ENCODE results near the gene CCDC28A.

CCDC28A gene

DNA sequence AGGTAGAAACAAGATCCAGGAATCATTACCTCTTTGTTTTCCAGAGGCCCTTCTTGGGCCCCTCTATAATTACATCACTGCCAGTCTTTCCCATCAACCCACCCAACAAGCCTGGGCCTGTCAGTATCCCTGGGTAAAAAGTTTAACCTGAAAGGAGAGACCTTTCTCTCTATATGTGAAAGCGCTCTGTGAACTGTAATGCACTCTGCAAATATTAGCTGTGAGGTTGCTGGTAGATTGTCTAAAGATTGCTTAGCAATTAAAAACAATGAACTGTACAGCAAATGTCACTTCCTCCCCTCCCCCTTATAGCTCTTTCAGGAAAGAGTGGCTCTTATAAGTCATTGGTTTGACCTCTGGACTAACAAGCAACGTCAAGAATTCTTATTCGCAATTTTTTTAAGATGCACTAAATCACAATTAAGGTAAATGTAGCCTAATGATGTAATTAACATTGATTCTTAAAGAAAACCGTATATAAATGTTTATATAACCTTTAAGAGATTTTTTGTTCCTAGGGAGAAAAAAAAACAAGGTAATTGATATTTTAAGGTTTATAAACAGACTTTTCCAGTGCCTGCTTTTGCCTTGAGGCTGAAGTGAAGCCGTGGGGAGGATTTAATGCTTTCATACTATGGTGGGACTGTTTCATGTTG lies 40.7 kb downstream of the CCDC28A start:
- TF ChIP-seq, protein P1, sequence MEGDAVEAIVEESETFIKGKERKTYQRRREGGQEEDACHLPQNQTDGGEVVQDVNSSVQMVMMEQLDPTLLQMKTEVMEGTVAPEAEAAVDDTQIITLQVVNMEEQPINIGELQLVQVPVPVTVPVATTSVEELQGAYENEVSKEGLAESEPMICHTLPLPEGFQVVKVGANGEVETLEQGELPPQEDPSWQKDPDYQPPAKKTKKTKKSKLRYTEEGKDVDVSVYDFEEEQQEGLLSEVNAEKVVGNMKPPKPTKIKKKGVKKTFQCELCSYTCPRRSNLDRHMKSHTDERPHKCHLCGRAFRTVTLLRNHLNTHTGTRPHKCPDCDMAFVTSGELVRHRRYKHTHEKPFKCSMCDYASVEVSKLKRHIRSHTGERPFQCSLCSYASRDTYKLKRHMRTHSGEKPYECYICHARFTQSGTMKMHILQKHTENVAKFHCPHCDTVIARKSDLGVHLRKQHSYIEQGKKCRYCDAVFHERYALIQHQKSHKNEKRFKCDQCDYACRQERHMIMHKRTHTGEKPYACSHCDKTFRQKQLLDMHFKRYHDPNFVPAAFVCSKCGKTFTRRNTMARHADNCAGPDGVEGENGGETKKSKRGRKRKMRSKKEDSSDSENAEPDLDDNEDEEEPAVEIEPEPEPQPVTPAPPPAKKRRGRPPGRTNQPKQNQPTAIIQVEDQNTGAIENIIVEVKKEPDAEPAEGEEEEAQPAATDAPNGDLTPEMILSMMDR (IDR thresholded peaks at IDR 0.05), result no peak
- Histone ChIP-seq H3K27ac (no peak overlapping the region), H3K9me3 (no peaks in the 10 kb centered on the region), H3K4me3 (no peak overlapping the region), H3K4me1 (no peaks in the 10 kb centered on the region), H3K36me3 (no peaks in the 10 kb centered on the region), H3K27me3 (no peaks in the 10 kb centered on the region)
- no peak for DNase-seq
- intact Hi-C loops (cut with DNase I; ENCODE audit: low total_unique reads), result no loop called here

DNA sequence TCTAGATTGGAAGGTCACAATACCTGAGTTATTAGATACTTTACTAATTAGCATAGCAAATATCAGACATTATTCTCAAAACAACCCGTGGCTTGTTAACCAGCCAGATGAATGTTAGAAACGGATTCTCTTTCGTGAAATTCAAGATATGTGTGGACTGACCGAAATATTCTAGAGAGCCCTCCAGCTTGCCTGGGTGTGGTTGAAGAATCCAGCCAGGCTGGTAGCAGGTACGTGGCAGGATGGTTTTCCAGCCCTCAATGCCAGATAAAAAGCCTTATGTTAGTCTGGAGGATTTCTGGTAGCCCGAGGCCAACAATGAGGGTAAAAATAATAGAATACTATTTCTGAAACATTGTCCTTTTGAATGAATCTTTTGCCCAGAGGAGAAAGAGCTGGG lies 41.7 kb downstream of the CCDC28A start:
- Histone ChIP-seq H3K4me1 (no peaks in the 10 kb centered on the region), H3K27me3 (no peaks in the 10 kb centered on the region), H3K27ac (no peak overlapping the region), H3K36me3 (no peaks in the 10 kb centered on the region), H3K4me3 (no peak overlapping the region), H3K9me3 (no peaks in the 10 kb centered on the region)
- no peak for DNase-seq
- TF ChIP-seq, protein P1 (IDR thresholded peaks at IDR 0.05), result no peak
- intact Hi-C loops (cut with DNase I; ENCODE audit: low total_unique reads), result loop anchor here (5.0 kb wide), 2 partner anchors 172 to 547 kb away; partner anchors contain the start of gene REPS1

DNA sequence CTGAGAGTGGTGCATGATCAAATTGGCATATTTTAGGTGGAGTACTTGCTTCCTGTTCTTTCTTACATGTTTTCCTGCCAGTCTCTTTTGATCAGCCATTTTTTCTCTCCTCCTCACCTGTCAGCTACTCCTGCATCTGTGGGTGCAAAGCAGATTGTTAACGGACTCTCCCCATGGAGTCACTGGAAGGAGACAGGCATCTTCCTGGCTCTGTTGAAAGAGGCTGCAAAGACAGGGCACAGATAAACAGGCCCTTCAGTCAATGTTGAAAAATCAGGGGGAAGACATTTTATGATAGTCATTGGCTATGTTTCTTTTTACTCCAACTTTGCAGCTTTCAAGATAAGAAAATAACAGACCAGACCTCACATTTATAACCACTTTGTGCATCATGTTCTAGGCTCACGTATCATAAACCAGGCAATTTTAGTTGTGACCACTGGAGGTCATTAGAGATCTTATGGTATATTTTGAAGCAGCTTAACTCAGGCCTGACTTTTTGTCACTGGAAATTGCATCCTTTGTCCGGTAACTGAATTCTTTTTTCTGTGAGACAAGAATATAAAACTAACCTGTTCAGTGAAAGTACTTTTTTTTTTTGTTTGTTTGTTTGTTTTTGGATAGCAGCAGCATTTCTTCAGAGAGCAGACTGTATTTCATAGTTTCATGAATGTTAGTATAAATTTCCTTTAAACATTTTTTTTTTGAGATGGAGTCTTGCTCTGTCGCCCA lies 42.4 kb downstream of the CCDC28A start:
- Histone ChIP-seq H3K27ac (no peak overlapping the region), H3K4me1 (no peaks in the 10 kb centered on the region)
- DNase-seq, result no peak

DNA sequence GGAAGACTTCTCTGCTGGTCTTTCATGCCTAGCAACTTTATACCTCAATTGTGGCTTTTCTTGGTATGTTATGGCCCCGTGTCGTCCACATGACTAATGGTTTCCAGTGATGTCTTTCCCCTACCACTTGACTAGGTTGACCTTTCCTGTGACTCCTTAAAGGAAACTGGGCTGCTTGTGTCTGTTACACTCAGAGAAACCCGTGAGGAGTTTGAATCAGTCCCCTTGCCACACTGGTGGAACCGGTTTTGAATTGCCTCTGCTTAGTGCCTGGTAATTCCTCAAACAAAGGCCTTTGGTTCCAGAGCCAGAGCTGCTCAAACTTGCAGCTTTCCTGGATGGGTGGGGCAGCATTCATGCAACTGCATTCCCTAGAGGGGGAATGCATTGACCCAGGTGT lies 44.2 kb downstream of the CCDC28A start:
- H3K4me1 ChIP-seq, result no peaks in the 10 kb centered on the region
- no peak overlapping the region for H3K27ac ChIP-seq
- no peak overlapping the region for H3K4me3 ChIP-seq
- H3K36me3 ChIP-seq, result no peaks in the 10 kb centered on the region
- TF ChIP-seq, protein P1 (IDR thresholded peaks at IDR 0.05), result no peak
- no peaks in the 10 kb centered on the region for H3K9me3 ChIP-seq
- no peak for DNase-seq
- intact Hi-C loops (cut with DNase I; ENCODE audit: low total_unique reads), result loop anchor here (5.0 kb wide), 2 partner anchors 170 to 545 kb away; partner anchors contain the start of gene REPS1
- H3K27me3 ChIP-seq, result no peaks in the 10 kb centered on the region

More for the DNA sequence above, 42.4 kb downstream of the CCDC28A start:
- no peak overlapping the region for H3K4me3 ChIP-seq
- H3K9me3 ChIP-seq, result no peaks in the 10 kb centered on the region
- H3K27me3 ChIP-seq, result no peaks in the 10 kb centered on the region
- intact Hi-C loops (cut with DNase I; ENCODE audit: low total_unique reads), result loop anchor here (5.0 kb wide), 2 partner anchors 171 to 546 kb away; partner anchors contain the start of gene REPS1
- TF ChIP-seq, protein P1 (IDR thresholded peaks at IDR 0.05), result peak; percentile 73 to 80
- no peaks in the 10 kb centered on the region for H3K36me3 ChIP-seq

DNA sequence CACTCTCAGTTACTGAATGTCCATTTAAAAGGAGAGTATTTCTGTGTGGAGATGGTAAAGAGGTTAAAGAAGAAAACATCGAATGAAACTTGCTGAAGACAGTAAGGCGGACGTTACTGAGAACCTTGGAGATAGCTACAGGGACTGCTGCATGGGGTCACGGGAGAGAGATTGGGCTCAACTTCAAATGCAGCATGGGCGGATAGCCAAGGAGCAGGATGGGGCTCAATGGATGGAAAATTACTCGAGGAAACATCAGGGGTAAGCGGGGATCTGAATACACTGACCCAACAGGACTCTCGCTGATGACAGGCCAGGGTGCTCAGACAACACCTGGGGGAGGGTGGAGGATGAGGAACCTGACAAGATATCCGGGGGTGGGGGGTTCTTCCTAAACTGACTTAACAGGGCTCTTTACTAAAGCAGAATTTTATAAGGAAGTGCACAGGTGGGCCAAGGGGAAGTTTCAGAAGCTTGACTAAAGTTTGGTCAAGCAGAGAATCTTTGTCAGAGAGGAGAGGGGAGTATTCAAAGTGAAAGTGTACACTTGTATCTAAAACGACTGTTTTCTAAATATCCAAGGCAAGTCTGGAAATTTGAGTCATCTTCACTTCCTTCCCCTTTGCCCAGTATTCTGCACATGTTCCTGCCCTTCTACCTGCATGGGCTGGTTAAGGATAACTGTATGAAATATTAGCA lies 45.1 kb downstream of the CCDC28A start:
- intact Hi-C loops (cut with DNase I; ENCODE audit: low total_unique reads), result loop anchor here (5.0 kb wide), 2 partner anchors 169 to 544 kb away; partner anchors contain the start of gene REPS1
- Histone ChIP-seq H3K27ac (no peak overlapping the region), H3K36me3 (no peaks in the 10 kb centered on the region), H3K4me3 (no peak overlapping the region), H3K4me1 (no peaks in the 10 kb centered on the region), H3K9me3 (no peaks in the 10 kb centered on the region), H3K27me3 (no peaks in the 10 kb centered on the region)
- no peak for DNase-seq
- TF ChIP-seq, protein P1 (IDR thresholded peaks at IDR 0.05), result no peak

Data from tibial artery (tissue), 4 donors.